GM12801 (cell line): ENCODE measurements around the gene MPZL1.

Experiments used
- TF ChIP-seq, protein P1 (sequence below): IDR thresholded peaks from one replicate; pipeline ENCODE4 v1.5.1; 2011; ENCODE audit warnings: control low read depth; ENCODE audit not compliant: insufficient read length; ENCODE audit errors: extremely low read depth

Gene MPZL1

GRCh38 chr1:167757433-167758309 lies 35.9 kb downstream of the MPZL1 start:
- TF ChIP-seq, protein P1, sequence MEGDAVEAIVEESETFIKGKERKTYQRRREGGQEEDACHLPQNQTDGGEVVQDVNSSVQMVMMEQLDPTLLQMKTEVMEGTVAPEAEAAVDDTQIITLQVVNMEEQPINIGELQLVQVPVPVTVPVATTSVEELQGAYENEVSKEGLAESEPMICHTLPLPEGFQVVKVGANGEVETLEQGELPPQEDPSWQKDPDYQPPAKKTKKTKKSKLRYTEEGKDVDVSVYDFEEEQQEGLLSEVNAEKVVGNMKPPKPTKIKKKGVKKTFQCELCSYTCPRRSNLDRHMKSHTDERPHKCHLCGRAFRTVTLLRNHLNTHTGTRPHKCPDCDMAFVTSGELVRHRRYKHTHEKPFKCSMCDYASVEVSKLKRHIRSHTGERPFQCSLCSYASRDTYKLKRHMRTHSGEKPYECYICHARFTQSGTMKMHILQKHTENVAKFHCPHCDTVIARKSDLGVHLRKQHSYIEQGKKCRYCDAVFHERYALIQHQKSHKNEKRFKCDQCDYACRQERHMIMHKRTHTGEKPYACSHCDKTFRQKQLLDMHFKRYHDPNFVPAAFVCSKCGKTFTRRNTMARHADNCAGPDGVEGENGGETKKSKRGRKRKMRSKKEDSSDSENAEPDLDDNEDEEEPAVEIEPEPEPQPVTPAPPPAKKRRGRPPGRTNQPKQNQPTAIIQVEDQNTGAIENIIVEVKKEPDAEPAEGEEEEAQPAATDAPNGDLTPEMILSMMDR, result no peak

GRCh38 chr1:167761400-167761799 lies 39.6 kb downstream of the MPZL1 start:
- TF ChIP-seq, protein P1, result no peak

- TF ChIP-seq, protein P1, result no peak
These were observed 40.4 kb downstream of the MPZL1 start for GRCh38 chr1:167762061-167762746.

DNA sequence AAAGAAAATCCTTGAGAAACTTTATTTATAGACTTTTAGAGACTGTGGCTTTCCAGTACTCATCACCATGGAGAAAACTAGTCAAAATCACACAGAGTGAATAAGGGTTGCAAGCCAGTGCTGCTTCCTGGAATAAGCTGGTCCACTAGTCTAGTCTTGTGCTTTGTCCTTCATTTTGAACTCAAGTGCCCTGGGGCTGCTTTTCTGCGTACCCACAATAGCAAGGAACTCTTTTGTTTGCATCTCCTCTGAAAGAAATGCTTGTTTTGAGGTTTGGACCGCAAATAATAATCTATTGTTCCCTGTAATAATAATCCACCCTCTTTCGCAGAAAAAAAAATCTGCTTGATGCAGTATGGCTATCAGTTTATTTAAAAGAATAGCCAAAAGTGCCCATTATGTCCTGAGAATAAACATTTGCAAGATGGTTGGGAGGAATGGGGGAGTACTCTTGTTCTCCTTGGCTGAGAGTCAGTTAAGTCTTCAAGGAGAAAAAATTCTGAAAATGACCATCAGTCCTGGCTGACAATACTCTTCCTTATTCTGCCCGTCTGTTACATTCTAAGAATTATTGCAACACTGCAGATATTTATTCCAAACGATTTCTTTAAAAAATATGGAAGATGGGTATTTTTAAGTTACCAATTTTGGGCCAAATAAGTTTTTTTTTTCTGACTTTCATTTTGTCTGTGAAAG lies 41.9 kb downstream of the MPZL1 start:
- TF ChIP-seq, protein P1, result no peak

GRCh38 chr1:167764458-167765330 lies 42.9 kb downstream of the MPZL1 start:
- TF ChIP-seq, protein P1, result no peak

GRCh38 chr1:167765496-167765895 lies 43.7 kb downstream of the MPZL1 start:
- TF ChIP-seq, protein P1, result no peak
